CD4-positive, alpha-beta T cell treated with Interleukin-4 for 4 hours (primary cell): ENCODE data around the gene TBL1Y.
"Not testable (repeated sequence)": the region's sequence is repeated elsewhere in the genome, so short reads cannot be mapped to it uniquely, and the experiment has no call there.

Source experiments
- DNase-seq: peaks from one replicate; pipeline ENCODE4 v3.0.0-alpha.2; 2020

TBL1Y gene

DNA sequence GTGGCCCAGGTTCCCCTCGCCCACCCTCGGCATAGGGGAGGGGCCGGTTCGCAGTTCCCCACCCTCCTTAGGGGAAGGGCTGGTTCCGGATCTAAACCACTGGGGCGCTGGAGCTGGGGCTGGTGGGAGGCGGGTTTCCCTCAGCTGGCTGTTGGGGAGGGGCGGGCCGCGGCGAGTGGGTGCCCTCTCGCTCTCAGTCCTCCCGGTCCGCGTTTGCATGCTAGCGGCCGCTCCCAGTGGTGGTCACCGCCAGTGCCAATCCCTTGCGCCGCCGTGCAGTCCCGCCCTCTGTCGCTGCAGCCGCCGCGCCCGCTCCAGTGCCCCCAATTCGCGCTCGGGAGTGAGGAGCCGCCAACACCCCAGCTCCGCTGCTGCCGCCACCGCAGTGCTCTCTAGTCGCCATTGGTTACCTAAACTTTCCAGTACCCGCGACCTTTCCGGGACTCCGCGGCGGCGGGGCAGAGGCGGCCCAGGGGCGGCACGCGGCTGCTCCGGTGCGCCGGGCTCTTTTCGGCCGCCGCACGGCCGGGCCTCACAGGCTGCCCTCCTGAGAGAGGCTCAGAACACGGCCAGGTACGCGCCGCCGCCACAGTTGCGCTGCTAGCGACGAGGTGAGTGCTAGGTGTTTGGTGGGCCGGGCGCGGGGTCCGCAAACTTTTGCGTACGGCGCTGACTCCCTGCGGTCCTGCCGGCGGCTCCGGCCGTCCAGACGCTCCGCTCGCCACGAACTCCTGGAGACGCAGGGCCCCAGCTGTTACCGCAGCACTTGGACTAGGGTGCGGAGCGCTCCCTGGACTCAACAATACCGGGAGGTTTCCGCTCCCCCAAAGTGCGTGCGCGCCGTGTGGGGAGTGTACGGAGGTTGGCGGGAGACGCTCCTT lies at the start of gene TBL1Y:
Gene TBL1Y (plus strand): TSS at position 326 of the 881 bp plus-strand sequence. CDS start 114,388 bp downstream, outside the sequence.
- no peak for DNase-seq

DNA sequence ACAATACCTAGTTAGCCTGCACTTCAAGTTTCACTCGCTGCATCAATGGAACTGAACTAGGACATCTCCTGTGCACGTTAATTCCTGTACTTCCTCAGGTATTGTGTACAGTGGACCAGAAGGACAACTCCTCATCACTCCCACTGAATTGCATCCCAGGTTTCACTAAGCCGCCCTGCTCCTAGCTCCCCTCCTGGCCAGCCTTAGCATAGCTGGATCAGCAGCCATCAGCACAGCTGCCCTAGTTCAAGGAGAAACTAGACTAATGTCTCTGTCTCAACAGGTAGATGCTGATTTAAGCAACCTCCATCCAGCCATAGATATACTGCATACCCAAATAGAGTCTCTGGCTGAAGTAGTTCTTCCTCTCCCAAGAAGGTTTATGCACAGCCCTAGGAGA lies 16.0 kb upstream of the TBL1Y start:
- DNase-seq, result no peak

GRCh38 chrY:6895236-6895635 lies 15.3 kb upstream of the TBL1Y start:
- no peak for DNase-seq

- DNase-seq, result not testable (repeated sequence)
Measured at GRCh38 chrY:6902116-6902515, 8.4 kb upstream of the TBL1Y start.

GRCh38 chrY:6907591-6907990 lies 2.9 kb upstream of the TBL1Y start:
- no peak for DNase-seq

DNA sequence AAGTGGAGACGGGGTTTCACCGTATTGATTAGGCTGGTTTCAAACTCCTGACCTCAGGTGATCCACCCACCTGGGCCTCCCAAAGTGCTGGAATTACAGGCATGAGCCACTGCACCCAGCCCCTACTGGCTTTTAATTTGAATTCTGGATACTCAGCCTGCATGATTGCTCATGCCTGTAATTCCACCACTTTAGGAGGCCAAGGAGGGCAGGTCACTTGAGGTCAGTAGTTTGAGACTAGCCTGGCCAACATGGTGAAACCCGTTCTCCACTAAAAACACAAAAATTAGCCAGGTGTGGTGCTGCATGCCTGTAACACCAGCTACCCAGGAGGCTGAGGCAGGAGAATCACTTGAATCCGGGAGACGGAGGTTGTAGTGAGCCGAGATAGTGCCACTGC lies 2.5 kb upstream of the TBL1Y start:
- not testable (repeated sequence) for DNase-seq

DNA sequence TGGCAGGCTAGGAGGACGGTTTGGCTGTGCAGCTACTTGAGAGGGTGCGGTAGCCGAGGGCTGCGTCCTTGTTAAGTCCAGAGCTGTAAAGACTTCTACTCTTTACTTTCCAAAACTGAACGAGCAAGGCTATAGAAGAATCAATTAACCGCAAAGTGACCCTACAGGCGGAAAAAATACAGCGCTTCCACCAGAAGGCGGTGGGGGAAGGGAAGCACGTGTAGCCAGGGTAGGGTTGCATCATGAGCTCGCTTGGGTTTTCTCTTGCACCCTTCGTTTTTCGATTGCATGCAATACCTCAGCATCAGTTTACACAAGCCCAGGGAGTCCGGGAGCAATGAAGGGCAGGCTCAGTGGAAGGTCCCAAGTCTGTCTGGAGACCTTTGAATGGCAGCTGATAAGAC lies 1.4 kb upstream of the TBL1Y start:
- DNase-seq, result no peak

- DNase-seq, result no peak
Measured at GRCh38 chrY:6909856-6910255, 641 bp upstream of the TBL1Y start.

DNA sequence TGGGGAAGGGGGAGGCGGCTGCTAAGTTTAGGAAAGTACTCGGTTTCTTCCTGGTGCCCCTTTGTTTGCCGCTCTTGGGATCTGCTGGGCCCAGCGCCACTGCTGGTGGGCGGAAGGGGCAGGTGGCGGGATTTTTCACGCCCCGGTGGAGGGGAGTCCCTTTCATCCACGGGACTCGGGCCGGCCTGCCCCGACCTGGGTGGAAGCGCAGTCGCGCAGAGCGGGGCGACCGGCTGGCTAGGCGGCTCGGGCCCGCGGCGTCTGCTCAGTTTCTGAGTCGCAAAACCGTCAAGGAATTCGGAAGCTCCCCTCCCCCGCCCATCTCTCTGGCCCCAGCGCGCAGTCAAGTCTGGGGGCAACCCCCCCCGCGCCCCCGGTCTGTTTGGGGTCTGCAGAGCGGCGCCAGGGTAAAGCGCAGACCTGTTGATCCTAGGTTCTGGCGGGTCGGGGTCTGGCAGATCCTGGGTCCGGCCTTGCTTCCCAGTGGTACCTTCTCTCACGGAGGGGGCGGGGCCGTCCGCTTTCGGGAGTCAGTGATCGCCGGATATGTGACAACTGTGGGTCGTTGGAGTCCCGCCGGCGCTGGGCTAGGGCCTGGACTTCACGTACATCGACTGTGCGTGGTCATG lies 870 bp downstream of the TBL1Y start, which contains the start of gene AMELY:
Gene AMELY (minus strand): TSS at position 500 of the 629 bp plus-strand sequence. CDS start 39,144 bp downstream, outside the sequence.
- DNase-seq, result no peak

- DNase-seq, result no peak
Measured at GRCh38 chrY:6913362-6913761, 2.9 kb downstream of the TBL1Y start.

GRCh38 chrY:6921061-6921460 lies 10.6 kb downstream of the TBL1Y start:
- no peak for DNase-seq

- no peak for DNase-seq
Measured at GRCh38 chrY:6928265-6928664, 17.8 kb downstream of the TBL1Y start.

DNA sequence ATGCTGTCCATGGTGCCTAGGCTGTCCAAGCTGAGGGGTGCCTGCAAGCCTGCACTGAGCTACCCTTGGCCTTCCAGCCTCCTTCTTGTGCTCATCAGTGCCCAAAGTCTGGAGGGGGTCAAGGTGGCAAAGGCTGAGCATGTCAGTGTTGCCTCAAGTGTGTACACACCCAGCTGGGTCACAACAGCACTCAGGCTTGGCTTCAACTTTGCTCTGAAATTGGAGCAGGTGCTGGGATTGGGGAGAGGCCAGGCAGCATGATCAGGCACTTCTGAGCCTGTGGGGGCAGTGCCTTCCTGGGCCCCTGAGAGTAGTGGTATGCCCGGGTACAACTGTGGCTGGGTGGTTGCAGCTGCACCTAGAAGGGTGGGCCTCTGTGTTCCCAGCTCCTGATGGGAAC lies 18.7 kb downstream of the TBL1Y start:
- DNase-seq, result no peak

DNA sequence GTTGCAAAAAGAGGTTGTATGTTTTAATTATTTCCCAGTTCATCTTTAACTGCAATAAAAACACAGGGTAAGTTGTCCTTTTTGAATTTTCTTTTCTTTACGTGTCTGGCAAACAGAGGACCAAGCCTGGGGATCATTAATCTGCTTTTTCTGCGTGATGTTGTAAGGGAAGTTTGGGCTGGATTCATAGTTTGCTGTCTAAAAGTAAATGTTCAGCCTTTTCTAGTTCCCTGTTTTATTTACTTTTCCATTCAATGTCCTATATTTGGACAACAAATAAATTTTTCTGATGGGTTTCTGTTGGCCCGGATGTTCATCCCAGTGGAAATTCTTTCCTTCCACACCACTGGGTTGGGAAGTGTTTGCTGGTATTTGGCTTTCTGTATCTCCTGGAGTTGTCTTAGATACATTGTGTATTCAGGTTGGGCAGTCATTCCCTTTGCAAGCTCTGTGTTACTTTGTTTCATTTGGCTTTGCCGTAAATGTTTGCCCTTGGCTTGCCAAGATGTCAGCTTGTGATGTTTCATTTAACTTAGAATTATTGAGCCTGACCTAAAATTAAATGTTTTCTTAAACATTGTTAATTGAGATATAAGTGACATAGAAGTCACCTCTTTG lies 21.4 kb downstream of the TBL1Y start:
- no peak for DNase-seq

DNA sequence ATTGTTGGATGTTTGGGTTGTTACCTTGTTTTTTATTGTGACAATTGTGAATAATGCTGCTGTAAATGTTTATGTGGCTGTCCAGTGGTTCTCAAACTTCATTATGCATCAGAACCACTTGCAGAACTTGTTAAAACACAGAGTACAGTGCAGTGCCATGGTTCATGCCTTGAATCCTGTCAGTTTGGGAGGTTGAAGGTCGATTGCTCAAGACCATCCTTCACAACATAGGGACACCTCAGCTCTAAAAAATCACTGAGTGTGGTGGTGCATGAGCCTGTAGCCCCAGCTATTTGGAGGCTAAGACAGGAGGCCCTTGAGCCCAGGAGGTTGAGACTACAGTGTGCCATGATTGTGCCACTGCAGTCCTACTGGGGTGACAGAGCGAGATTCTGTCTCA lies 25.0 kb downstream of the TBL1Y start:
- no peak for DNase-seq

DNA sequence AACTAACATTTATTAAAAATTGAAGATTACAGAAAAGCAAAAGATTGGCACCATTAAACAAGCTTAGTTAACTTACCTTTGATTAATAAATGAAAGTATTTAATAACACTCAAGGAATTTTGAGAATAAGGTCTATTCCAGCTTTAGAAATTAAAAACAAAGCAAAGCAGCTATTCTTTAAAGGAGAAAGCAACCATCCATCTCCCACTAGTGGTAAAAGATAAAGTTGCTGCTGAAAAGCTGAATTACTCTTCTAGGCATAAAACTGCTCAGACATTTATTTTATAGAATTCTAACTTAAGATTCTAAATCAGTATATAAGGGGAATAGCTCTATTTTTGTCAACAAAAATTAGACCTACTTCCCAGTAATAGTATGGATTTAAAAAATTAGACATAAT lies 37.2 kb downstream of the TBL1Y start:
- no peak for DNase-seq

GRCh38 chrY:6948378-6948777 lies 37.9 kb downstream of the TBL1Y start:
- no peak for DNase-seq

GRCh38 chrY:6949947-6950346 lies 39.5 kb downstream of the TBL1Y start:
- no peak for DNase-seq

- peak; percentile 48 for DNase-seq
Measured at GRCh38 chrY:6964732-6965131, 54.2 kb downstream of the TBL1Y start.

- no peak for DNase-seq
Measured at GRCh38 chrY:6966521-6966920, 56.0 kb downstream of the TBL1Y start.

DNA sequence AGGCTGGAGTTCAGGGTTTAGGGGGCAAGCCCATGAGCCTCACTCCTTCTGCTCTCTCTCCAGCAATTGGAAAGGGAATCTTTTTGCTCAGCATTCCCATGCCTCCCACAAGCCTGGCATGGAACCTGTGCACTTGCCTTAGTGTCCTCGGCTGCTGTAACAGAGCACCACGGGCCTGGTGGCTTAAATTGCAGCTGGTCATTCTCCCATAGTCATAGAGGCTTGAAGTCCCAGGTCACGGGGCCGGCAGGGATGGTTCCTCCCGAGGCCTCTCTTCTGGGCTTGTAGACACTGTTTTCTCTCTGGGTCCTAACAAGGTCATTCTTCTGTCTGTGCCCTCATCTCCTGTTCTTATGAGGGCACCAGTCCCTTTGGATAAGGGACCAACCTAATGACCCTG lies 57.2 kb downstream of the TBL1Y start:
- no peak for DNase-seq

DNA sequence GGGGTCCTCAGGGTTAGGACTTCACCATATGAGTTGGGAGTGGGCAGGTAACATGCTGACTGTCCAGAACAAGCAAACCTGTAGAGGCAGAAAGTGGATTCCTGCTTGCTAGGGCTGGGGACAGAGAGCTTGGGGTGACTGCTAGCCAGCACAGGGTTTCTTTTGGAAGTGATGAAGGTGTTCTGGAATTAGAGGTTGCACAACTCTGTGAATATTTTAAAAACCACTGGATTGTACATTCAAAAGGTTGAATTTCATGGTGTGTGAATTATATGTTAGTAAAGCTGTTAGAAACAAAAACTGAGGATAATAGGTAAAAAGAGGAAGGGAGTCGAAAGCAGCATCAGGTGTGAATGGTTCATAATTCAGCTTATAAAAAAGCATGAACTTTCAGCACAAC lies 57.7 kb downstream of the TBL1Y start:
- no peak for DNase-seq

GRCh38 chrY:6972271-6972887 lies 61.9 kb downstream of the TBL1Y start:
- DNase-seq, result no peak
